Left ventricle myocardium inferior (tissue), 1 donor: Measurements from ENCODE around the gene LSM3. TPM values are rescaled to one million over a fixed set of nuclear protein-coding genes. Genes with fewer than 3 reads are reported as not detected.

Experiments
- DNase-seq: peaks from one replicate; pipeline ENCODE4 v3.0.0-alpha.2; 2020
- H3K27ac ChIP-seq: fragments of 200-600 bp; replicated peaks from 2 replicates; pipeline ENCODE4 v1.8.0; 2021
- H3K27me3 ChIP-seq: fragments of 200-600 bp; 2 replicates; pipeline ENCODE4 v1.8.0; 2021; ENCODE audit warnings: low read depth
- H3K36me3 ChIP-seq: fragments of 200-600 bp; 2 replicates; pipeline ENCODE4 v1.8.0; 2021
- H3K4me1 ChIP-seq: fragments of 200-600 bp; 2 replicates; pipeline ENCODE4 v1.8.0; 2021
- H3K4me3 ChIP-seq: fragments of 200-600 bp; 2 replicates; pipeline ENCODE4 v1.8.0; 2021; ENCODE audit warnings: mild to moderate bottlenecking, moderate library complexity
- H3K9me3 ChIP-seq: fragments of 200-600 bp; replicated peaks from 2 replicates; pipeline ENCODE4 v1.8.0; 2021
- intact Hi-C: fragments of 100-400 bp; cut with micrococcal nuclease; formaldehyde crosslinking; loops from one replicate; pipeline ENCODE4 v1.11.0; 2022
- total RNA-seq: library from RNA; stranded (reverse); fragmentation: NEBNext Ultra II Directional; extraction: Animal tissue kit (Norgen Biotek cat#: 25700); gene quantifications from one replicate; pipeline ENCODE4 v1.2.1, GENCODE V29; 2021
- TF ChIP-seq, protein P1 (sequence below): fragments of 200-600 bp; IDR thresholded peaks from 2 replicates; pipeline ENCODE4 v1.8.0; 2021; ENCODE audit warnings: antibody characterized with exemption, mild to moderate bottlenecking, borderline replicate concordance
- donor health status: DM: no; HTN: yes; CAD: no; lungs with severe emphysema.

Gene LSM3
- total RNA-seq, 1 donor from 2014 or later = 16.8 TPM

GRCh38 chr3:14159426-14159825 is 19.2 kb upstream of the LSM3 start:
- H3K27ac ChIP-seq = no peak overlapping the region
- peaks cover 97% of the 10 kb centered on the region for H3K36me3 ChIP-seq
- H3K4me1 ChIP-seq = no peaks in the 10 kb centered on the region
- intact Hi-C loops = no loop called here
- H3K4me3 ChIP-seq = no peak overlapping the region
- H3K9me3 ChIP-seq = peaks cover 18% of the 10 kb centered on the region
- DNase-seq = no peak
- TF ChIP-seq, protein P1, sequence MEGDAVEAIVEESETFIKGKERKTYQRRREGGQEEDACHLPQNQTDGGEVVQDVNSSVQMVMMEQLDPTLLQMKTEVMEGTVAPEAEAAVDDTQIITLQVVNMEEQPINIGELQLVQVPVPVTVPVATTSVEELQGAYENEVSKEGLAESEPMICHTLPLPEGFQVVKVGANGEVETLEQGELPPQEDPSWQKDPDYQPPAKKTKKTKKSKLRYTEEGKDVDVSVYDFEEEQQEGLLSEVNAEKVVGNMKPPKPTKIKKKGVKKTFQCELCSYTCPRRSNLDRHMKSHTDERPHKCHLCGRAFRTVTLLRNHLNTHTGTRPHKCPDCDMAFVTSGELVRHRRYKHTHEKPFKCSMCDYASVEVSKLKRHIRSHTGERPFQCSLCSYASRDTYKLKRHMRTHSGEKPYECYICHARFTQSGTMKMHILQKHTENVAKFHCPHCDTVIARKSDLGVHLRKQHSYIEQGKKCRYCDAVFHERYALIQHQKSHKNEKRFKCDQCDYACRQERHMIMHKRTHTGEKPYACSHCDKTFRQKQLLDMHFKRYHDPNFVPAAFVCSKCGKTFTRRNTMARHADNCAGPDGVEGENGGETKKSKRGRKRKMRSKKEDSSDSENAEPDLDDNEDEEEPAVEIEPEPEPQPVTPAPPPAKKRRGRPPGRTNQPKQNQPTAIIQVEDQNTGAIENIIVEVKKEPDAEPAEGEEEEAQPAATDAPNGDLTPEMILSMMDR = no peak
- no peaks in the 10 kb centered on the region for H3K27me3 ChIP-seq

- DNase-seq = no peak
- no peak overlapping the region for H3K27ac ChIP-seq
- H3K9me3 ChIP-seq = peaks cover 18% of the 10 kb centered on the region
- peaks cover 100% of the 10 kb centered on the region for H3K36me3 ChIP-seq
- no peaks in the 10 kb centered on the region for H3K4me1 ChIP-seq
- TF ChIP-seq, protein P1 = no peak
- no peak overlapping the region for H3K4me3 ChIP-seq
- intact Hi-C loops = no loop called here
- no peaks in the 10 kb centered on the region for H3K27me3 ChIP-seq
Observed at GRCh38 chr3:14161282-14161681, 17.3 kb upstream of the LSM3 start.

DNA sequence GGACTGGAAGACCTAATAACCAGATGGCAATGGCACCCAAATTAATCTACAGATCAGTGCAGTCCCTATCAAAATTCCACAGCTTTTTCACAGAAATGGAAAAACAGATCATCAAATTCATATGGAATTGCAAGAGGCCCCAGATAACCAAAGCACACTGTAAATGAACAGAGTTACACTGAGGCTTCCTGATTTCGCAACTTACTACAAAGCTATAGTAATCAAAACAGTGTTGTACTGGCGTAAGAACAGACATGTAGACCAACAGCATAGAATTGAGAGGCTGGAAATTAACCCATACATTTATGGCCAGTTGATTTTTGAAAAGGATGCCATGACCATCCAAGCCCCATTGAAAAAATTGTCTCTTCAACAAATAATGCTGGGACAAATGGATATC is 16.4 kb upstream of the LSM3 start:
- DNase-seq = no peak
- TF ChIP-seq, protein P1 = no peak
- H3K4me3 ChIP-seq = no peak overlapping the region
- H3K27ac ChIP-seq = no peak overlapping the region
- intact Hi-C loops = no loop called here
- H3K9me3 ChIP-seq = peaks cover 18% of the 10 kb centered on the region
- H3K4me1 ChIP-seq = no peaks in the 10 kb centered on the region
- H3K36me3 ChIP-seq = peaks cover 100% of the 10 kb centered on the region
- no peaks in the 10 kb centered on the region for H3K27me3 ChIP-seq

GRCh38 chr3:14166877-14167603 is 11.6 kb upstream of the LSM3 start:
- H3K4me1 ChIP-seq = no peaks in the 10 kb centered on the region
- H3K9me3 ChIP-seq = peaks cover 4% of the 10 kb centered on the region
- no peak for DNase-seq
- peaks cover 100% of the 10 kb centered on the region for H3K36me3 ChIP-seq
- no peak overlapping the region for H3K27ac ChIP-seq
- intact Hi-C loops = no loop called here
- H3K4me3 ChIP-seq = no peak overlapping the region
- TF ChIP-seq, protein P1 = no peak
- H3K27me3 ChIP-seq = no peaks in the 10 kb centered on the region

- Histone ChIP-seq H3K9me3 (no peaks in the 10 kb centered on the region), H3K36me3 (peaks cover 86% of the 10 kb centered on the region), H3K4me3 (no peak overlapping the region), H3K4me1 (no peaks in the 10 kb centered on the region), H3K27ac (no peak overlapping the region), H3K27me3 (no peaks in the 10 kb centered on the region)
- TF ChIP-seq, protein P1 = no peak
- DNase-seq = no peak
- intact Hi-C loops = no loop called here
Observed at GRCh38 chr3:14169435-14169834, 9.2 kb upstream of the LSM3 start.
